WTC11 (cell line): ENCODE results near the gene CDYL.

Source experiments
- ATF1 ChIP-seq: sonication (generic); formaldehyde crosslinking; IDR thresholded peaks from 2 replicates; pipeline ENCODE4 v1.8.1; 2023; ENCODE audit warnings: mild to moderate bottlenecking, moderate library complexity, missing genetic modification reagents
- CREB1 ChIP-seq: sonication (generic); formaldehyde crosslinking; IDR thresholded peaks from 2 replicates; pipeline ENCODE4 v1.8.0; 2023; ENCODE audit warnings: mild to moderate bottlenecking, missing genetic modification reagents
- ELF4 ChIP-seq: sonication (generic); formaldehyde crosslinking; IDR thresholded peaks from 2 replicates; pipeline ENCODE4 v1.8.1; 2022; ENCODE audit warnings: low read depth, mild to moderate bottlenecking, moderate library complexity, missing genetic modification reagents
- FOXJ3 ChIP-seq: sonication (generic); formaldehyde crosslinking; IDR thresholded peaks from 2 replicates; pipeline ENCODE4 v1.9.0; 2021; ENCODE audit warnings: missing genetic modification reagents, mild to moderate bottlenecking, borderline replicate concordance
- JUN ChIP-seq: sonication (generic); formaldehyde crosslinking; IDR thresholded peaks from 2 replicates; pipeline ENCODE4 v1.8.0; 2023; ENCODE audit warnings: mild to moderate bottlenecking, missing genetic modification reagents
- KAT7 ChIP-seq: sonication (generic); formaldehyde crosslinking; IDR thresholded peaks from 2 replicates; pipeline ENCODE4 v1.8.1; 2023; ENCODE audit warnings: missing genetic modification reagents, mild to moderate bottlenecking, borderline replicate concordance
- NFE2L1 ChIP-seq: sonication (generic); formaldehyde crosslinking; IDR thresholded peaks from 2 replicates; pipeline ENCODE4 v1.8.1; 2023; ENCODE audit warnings: missing genetic modification reagents
- TF ChIP-seq, protein P1 (sequence below): sonication (generic); formaldehyde crosslinking; conservative IDR thresholded peaks from 2 replicates; pipeline ENCODE4 v1.8.1; 2023; ENCODE audit warnings: mild to moderate bottlenecking, low read depth, missing genetic modification reagents, moderate library complexity
- TF ChIP-seq, protein P2 (sequence below): sonication (generic); formaldehyde crosslinking; IDR thresholded peaks from 2 replicates; pipeline ENCODE4 v1.8.0; 2022; ENCODE audit warnings: mild to moderate bottlenecking, missing genetic modification reagents
- TF ChIP-seq, protein P3 (sequence below): fragments of 200-600 bp; IDR thresholded peaks from 2 replicates; pipeline ENCODE4 v1.8.0; 2022; ENCODE audit warnings: antibody characterized with exemption
- TF ChIP-seq, protein P4 (sequence below): sonication (generic); formaldehyde crosslinking; IDR thresholded peaks from 2 replicates; pipeline ENCODE4 v1.8.0; 2023; ENCODE audit warnings: missing genetic modification reagents

DNA sequence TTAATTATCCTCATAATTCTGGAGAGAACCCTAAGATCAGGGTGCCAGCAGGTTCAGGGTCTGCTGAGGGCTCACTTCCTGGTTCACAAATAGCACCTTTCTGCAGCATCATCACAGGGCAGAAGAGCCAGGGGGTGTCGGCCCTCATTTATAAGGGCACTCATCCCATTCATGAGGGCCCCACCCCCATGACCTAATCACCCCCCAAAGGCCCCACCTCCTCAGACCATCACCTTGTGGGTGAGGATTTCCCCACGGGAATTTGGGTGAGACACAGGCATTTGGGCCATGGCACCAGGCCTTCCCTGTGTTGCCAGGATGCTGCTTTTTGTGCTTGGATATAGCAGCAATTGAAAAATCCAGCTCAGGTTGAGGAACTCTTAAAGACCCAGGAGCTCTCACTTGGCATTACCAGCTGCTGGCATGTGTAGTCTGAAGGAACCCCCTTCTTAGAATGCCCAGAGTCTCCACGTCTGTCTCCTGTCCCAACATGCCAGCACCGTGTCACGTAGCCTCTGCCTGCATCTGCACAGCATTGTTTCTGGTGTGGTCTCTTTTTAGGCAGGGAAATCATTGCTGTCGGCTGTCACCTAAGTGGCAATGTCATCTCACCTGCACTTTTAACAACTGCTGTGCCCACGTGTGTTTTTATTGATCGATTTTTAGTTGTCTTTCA, 156.2 kb downstream of the CDYL start:
- TF ChIP-seq, protein P1, sequence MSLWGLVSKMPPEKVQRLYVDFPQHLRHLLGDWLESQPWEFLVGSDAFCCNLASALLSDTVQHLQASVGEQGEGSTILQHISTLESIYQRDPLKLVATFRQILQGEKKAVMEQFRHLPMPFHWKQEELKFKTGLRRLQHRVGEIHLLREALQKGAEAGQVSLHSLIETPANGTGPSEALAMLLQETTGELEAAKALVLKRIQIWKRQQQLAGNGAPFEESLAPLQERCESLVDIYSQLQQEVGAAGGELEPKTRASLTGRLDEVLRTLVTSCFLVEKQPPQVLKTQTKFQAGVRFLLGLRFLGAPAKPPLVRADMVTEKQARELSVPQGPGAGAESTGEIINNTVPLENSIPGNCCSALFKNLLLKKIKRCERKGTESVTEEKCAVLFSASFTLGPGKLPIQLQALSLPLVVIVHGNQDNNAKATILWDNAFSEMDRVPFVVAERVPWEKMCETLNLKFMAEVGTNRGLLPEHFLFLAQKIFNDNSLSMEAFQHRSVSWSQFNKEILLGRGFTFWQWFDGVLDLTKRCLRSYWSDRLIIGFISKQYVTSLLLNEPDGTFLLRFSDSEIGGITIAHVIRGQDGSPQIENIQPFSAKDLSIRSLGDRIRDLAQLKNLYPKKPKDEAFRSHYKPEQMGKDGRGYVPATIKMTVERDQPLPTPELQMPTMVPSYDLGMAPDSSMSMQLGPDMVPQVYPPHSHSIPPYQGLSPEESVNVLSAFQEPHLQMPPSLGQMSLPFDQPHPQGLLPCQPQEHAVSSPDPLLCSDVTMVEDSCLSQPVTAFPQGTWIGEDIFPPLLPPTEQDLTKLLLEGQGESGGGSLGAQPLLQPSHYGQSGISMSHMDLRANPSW: no peak
- no peak for TF ChIP-seq CREB1 (CRISPR knock-in tag)
- TF ChIP-seq FOXJ3 (CRISPR knock-in tag): no peak
- TF ChIP-seq, protein P2, sequence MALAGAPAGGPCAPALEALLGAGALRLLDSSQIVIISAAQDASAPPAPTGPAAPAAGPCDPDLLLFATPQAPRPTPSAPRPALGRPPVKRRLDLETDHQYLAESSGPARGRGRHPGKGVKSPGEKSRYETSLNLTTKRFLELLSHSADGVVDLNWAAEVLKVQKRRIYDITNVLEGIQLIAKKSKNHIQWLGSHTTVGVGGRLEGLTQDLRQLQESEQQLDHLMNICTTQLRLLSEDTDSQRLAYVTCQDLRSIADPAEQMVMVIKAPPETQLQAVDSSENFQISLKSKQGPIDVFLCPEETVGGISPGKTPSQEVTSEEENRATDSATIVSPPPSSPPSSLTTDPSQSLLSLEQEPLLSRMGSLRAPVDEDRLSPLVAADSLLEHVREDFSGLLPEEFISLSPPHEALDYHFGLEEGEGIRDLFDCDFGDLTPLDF (CRISPR knock-in tag): no peak
- no peak for TF ChIP-seq ATF1 (CRISPR knock-in tag)
- TF ChIP-seq JUN: no peak
- TF ChIP-seq ELF4 (CRISPR knock-in tag): no peak
- TF ChIP-seq KAT7 (CRISPR knock-in tag): no peak
- TF ChIP-seq, protein P3, sequence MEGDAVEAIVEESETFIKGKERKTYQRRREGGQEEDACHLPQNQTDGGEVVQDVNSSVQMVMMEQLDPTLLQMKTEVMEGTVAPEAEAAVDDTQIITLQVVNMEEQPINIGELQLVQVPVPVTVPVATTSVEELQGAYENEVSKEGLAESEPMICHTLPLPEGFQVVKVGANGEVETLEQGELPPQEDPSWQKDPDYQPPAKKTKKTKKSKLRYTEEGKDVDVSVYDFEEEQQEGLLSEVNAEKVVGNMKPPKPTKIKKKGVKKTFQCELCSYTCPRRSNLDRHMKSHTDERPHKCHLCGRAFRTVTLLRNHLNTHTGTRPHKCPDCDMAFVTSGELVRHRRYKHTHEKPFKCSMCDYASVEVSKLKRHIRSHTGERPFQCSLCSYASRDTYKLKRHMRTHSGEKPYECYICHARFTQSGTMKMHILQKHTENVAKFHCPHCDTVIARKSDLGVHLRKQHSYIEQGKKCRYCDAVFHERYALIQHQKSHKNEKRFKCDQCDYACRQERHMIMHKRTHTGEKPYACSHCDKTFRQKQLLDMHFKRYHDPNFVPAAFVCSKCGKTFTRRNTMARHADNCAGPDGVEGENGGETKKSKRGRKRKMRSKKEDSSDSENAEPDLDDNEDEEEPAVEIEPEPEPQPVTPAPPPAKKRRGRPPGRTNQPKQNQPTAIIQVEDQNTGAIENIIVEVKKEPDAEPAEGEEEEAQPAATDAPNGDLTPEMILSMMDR: no peak
- TF ChIP-seq, protein P4, sequence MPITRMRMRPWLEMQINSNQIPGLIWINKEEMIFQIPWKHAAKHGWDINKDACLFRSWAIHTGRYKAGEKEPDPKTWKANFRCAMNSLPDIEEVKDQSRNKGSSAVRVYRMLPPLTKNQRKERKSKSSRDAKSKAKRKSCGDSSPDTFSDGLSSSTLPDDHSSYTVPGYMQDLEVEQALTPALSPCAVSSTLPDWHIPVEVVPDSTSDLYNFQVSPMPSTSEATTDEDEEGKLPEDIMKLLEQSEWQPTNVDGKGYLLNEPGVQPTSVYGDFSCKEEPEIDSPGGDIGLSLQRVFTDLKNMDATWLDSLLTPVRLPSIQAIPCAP: no peak
- no peak for TF ChIP-seq NFE2L1 (CRISPR knock-in tag)
